Mucosa of rectum (tissue), 2 donors: Measurements from ENCODE around the gene NINL.

ENCODE experiments used
- H3K27ac ChIP-seq, 2 donors: one replicate each; pipeline ENCODE4 v1.7.0; 2013; ENCODE audit warnings: inconsistent platforms in 2 of 2, low read depth in 2 of 2, low read length in 2 of 2
- H3K27me3 ChIP-seq, 2 donors: one replicate each; pipeline ENCODE4 v1.7.0; 2013; ENCODE audit warnings: low read length in 2 of 2; ENCODE audit not compliant: control insufficient read depth in 2 of 2, insufficient read depth in 2 of 2
- H3K36me3 ChIP-seq, 2 donors: one replicate each; pipeline ENCODE4 v1.7.0; 2013; ENCODE audit warnings: low read length in 2 of 2; ENCODE audit not compliant: control insufficient read depth in 2 of 2, insufficient read depth in 2 of 2
- H3K4me1 ChIP-seq, 2 donors: one replicate each; pipeline ENCODE4 v1.7.0; 2013; ENCODE audit warnings: low read length in 2 of 2, mild to moderate bottlenecking in 1 of 2; ENCODE audit not compliant: control insufficient read depth in 2 of 2, insufficient read depth in 2 of 2
- H3K4me3 ChIP-seq, 2 donors: one replicate each; pipeline ENCODE4 v1.7.0; 2013; ENCODE audit warnings: low read length in 2 of 2
- H3K9ac ChIP-seq, 2 donors: one replicate each; pipeline ENCODE4 v1.7.0; 2013; ENCODE audit warnings: low read length in 2 of 2, low read depth in 1 of 2, mild to moderate bottlenecking in 1 of 2
- H3K9me3 ChIP-seq, 2 donors: one replicate each; pipeline ENCODE4 v1.7.0; 2013; ENCODE audit warnings: low read length in 2 of 2; ENCODE audit not compliant: control insufficient read depth in 2 of 2
- donor health status: healthy.
- donor health status: Normal muscosa, but diverticular disease.

NINL gene

DNA sequence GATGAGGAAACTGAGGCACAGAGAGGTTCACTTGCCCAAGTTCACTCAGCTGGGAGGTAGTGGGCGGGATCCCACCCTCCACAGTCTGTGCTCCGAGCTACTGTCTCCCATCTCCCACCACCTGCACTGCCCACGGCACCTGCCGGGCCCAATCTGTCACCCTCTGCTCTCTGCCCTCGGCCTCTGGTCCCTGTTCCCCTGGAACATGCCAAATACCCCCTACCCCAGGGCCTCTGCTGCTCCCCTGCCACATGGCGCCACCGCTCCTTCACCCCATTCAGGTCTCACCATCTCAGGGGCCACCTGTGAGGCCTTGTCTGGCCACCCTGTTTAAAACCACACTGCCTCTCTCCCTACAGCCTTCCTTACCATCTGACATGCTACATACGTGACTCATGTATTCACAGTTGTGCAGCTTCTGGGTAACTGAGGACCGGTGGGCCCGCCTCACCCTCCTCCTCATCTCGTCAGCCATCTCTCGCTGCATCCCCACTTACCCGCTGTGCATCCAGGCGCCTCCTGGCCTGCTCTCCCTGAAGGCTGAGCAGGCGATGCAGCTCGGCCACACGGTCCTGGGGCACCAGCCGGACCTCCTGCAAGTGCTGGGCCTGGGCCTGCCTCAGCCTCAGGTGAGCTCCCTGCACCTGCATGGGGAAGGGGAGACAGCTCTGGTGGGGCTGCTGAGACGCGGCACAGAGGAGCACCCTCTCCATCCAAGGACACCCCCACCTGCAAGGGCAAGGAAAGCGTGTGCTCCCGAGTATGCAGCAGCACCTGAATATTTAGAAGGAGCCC lies 127.2 kb downstream of the NINL start:
- Histone ChIP-seq H3K4me3 (no peak overlapping the region), H3K9ac (no peak overlapping the region), H3K27ac (no peak overlapping the region), H3K36me3 (peaks cover 2 to 5% of the 10 kb centered on the region in 2 donors), H3K9me3 (no peaks in the 10 kb centered on the region), H3K27me3 (no peaks in the 10 kb centered on the region), H3K4me1 (no peaks in the 10 kb centered on the region)

DNA sequence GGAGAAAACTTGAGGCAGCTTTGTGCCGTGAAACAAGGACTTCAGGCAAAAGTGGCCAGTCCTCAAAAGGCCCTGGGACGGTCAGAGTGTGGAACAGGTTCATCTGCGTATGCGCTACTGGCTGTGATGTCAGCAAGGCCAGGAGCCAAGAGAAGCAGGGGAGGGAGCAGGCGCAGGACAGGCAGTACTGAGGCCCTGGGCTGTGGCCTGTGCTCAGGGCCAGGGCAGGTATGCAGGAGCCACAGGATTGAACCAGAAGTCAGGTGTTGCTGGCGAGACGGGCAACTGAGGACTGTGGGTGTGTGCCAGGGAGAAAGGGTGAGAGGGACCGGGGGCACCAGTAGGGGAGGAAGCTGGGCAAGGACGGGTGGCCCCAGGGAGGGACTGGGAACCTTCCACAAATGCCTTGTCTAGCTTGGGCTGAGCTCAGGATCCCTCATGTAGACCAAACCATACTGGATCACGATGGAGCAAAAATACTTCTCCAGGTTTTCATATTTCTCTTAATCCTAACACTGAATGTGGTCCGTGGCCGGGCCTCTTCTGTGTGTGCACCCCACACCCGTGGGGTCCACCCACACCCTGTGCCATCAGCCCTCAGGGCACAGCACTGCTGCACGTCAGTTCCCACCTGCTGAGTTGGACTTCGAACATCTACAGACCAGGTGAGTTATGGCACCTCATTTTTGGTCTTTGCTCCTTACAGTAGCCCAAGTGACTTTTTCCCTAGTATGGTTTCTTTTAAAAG lies 131.0 kb downstream of the NINL start:
- no peaks in the 10 kb centered on the region for H3K27me3 ChIP-seq
- H3K4me1 ChIP-seq = no peaks in the 10 kb centered on the region
- H3K27ac ChIP-seq = no peak overlapping the region
- H3K36me3 ChIP-seq = peaks cover 2 to 5% of the 10 kb centered on the region in 2 donors
- no peaks in the 10 kb centered on the region for H3K9me3 ChIP-seq
- H3K4me3 ChIP-seq = no peak overlapping the region
- no peak overlapping the region for H3K9ac ChIP-seq

DNA sequence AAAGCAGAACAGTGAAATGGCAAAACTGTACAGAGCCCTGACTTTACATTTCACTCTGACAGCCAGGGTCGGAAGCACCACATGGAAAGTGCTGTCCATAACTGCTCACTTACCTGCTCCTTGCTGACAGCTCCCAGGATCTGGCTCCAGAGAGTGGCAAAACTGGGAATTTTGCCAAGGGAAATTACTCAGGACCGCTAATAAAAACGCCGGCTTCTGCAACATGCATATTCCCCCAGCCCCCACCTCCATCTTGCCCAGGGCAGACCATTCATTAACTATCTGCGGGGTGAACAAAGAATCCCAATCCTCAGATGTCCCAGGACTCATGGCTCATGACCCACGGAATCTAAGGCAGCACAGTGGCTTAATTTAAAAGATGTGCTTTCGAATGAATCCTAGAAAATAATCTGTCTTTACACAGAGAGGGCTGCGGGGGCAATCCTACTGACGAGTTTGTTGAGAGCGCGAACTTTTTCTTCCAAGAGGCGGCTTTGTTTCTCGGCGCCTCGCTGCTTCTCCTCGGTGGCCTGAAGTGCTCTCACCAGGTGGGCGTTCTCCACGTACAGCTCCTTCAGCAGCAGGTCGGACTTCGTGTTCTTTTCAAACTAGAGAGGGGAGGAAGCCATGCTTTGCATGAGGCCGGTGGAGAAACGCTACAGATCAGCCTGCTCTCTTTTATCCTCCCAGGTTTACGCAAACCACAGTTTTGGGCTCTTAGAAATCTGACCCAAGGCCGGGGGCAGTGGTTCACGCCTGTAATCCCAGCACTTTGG lies 132.1 kb downstream of the NINL start:
- no peak overlapping the region for H3K4me3 ChIP-seq
- peaks cover 2 to 5% of the 10 kb centered on the region in 2 donors for H3K36me3 ChIP-seq
- H3K27ac ChIP-seq = no peak overlapping the region

DNA sequence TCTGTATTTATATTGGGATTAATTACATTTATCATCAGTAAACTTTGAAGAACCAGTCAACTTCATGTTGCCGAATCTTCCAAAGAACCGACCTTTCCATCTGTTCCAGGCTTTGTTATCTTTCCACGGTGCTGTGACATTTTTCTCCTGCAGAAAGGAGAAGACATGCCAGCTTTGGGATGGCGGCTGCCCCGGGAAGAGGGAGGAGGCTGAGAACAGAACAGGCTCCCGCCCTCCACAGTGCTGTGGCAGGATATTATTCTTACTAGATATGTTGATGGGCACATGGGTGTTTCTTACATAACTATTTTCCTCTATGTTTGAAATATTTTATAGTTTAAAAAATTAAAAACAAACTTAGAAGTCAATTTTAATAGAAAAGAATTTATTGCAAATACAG lies 133.0 kb downstream of the NINL start:
- Histone ChIP-seq H3K36me3 (peaks cover 2 to 5% of the 10 kb centered on the region in 2 donors), H3K4me1 (no peaks in the 10 kb centered on the region), H3K9me3 (no peaks in the 10 kb centered on the region)

More for the DNA sequence above, 132.1 kb downstream of the NINL start:
- Histone ChIP-seq H3K9me3 (no peaks in the 10 kb centered on the region), H3K9ac (no peak overlapping the region), H3K4me1 (no peaks in the 10 kb centered on the region), H3K27me3 (no peaks in the 10 kb centered on the region)

DNA sequence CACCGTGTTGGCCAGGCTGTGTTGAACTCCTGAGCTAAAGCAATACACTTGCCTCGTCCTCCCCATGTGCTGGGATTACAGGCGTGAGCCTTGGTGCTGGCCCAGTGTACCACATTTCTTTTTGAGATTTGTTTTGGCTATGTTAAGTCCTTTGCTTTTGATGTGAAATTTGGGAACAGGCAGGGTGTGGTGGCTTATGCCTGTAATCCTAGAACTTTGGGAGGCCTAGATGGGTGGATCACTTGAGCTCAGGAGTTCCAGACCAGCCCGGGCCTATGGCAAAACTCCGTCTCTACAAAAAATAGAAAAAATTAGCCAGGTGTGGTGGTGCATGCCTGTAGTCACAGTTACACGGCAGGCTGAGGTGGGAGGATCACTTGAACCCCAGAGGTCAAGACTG lies 137.7 kb downstream of the NINL start:
- Histone ChIP-seq H3K9ac (no peak overlapping the region), H3K4me3 (no peak overlapping the region), H3K27me3 (no peaks in the 10 kb centered on the region), H3K4me1 (no peaks in the 10 kb centered on the region), H3K36me3 (no peaks in the 10 kb centered on the region), H3K9me3 (no peaks in the 10 kb centered on the region), H3K27ac (no peak overlapping the region)

More for the DNA sequence above, 133.0 kb downstream of the NINL start:
- Histone ChIP-seq H3K27ac (no peak overlapping the region), H3K9ac (no peak overlapping the region), H3K4me3 (no peak overlapping the region), H3K27me3 (no peaks in the 10 kb centered on the region)

DNA sequence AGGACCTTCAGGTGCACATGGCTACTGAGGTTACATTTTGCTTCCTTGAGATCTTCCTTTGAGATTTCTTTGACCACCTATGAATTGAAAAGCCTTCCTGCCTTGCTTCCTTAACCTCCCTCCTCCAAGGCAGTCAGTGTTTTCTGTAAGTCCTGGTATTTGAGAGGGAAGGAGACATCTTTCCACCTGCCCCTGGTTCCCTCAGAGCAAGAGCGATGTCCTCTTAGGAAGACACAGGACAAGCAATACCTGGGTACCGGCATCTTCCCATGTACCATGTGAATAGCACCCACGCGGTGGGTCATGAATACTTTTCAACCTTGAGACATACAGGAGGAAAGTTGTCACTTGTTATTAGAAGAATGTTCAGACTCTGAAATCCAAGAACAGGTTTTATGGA lies 140.8 kb downstream of the NINL start:
- Histone ChIP-seq H3K4me3 (no peak overlapping the region), H3K27ac (no peak overlapping the region), H3K4me1 (no peaks in the 10 kb centered on the region)

DNA sequence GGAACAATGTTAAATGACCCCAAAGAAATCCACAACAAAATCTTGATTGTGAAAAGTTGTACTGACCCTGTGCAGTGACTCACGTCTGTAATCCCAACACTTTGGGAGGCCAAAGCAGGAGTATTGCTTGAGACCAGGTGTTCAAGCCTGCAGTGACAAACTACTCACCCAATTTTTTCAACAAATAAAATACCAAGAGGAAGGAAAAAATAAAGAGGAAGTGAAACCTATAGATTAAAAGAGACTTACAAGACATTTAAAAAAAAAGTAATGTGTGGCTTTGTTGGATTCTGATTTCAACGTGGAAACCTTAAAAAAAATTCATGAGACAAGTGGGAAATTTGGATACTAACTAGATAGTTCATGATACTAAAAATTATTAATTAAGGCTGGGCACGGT lies 146.0 kb downstream of the NINL start:
- Histone ChIP-seq H3K9ac (no peak overlapping the region), H3K4me1 (no peaks in the 10 kb centered on the region), H3K4me3 (no peak overlapping the region), H3K9me3 (no peaks in the 10 kb centered on the region), H3K27me3 (no peaks in the 10 kb centered on the region), H3K27ac (no peak overlapping the region), H3K36me3 (peaks cover 0 to 4% of the 10 kb centered on the region in 2 donors)

More for the DNA sequence above, 140.8 kb downstream of the NINL start:
- Histone ChIP-seq H3K9ac (no peak overlapping the region), H3K9me3 (no peaks in the 10 kb centered on the region), H3K36me3 (no peaks in the 10 kb centered on the region), H3K27me3 (no peaks in the 10 kb centered on the region)

DNA sequence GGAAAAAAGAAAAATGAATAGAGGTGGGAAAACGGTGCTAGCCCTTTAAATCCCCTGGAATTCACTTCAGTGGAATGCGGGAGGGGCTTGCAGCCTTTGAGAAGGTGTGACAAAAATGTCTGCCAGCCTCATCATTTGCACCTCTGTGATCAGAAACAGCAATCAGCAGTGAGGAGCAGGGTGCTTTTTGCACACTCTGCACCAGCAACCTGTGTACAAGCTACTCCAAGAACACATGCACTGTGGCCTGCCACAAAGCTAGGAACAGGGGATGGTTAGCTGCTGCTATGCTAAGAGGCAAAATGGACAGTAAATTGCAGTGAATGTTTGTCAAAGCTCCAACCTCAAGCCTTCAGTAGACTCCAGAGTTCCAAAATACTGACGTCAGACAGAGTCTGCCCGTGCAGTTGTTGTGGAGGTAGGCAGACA lies 148.2 kb downstream of the NINL start:
- no peaks in the 10 kb centered on the region for H3K4me1 ChIP-seq
- no peaks in the 10 kb centered on the region for H3K9me3 ChIP-seq
- H3K36me3 ChIP-seq = peaks cover 0 to 5% of the 10 kb centered on the region in 2 donors
- no peak overlapping the region for H3K9ac ChIP-seq
- no peak overlapping the region for H3K4me3 ChIP-seq
- no peak overlapping the region for H3K27ac ChIP-seq
- no peaks in the 10 kb centered on the region for H3K27me3 ChIP-seq

DNA sequence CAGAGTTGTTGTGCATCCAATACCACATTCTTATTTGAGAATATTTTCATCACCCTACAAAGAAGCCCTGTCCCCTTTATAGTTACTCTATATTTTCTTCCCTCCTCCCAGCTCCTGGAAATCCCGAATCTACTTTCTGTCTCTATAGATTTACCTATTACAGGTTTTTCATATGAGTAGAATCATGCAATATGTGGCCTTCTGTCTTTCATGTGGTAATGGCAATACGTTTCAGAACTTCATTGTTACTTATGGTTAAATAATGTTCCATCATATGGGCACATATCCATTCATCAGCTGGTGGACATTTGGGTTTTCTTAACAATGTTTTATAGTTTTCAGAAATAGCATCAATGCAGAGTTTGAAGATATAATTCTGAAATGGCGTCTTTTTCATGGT lies 160.8 kb downstream of the NINL start:
- H3K27ac ChIP-seq = no peak overlapping the region
- no peaks in the 10 kb centered on the region for H3K9me3 ChIP-seq

DNA sequence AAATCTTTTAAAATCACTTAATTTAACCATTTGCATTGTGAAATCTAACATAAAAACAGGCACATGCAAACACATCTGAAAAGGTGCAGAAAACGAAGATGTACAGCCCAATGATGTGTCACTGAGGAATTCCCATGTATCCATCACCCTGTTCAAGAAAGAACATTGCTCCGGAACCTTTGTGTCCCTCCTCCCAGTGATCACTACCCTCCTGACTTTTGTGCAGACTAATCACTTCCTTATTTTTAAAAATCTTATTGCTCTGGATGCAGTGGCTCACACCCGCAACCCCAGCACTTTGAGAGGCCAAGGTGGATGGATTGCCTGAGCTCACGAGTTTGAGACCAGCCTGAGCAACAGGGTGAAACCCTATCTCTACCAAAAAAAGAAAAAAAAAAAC lies 163.3 kb downstream of the NINL start:
- H3K27ac ChIP-seq = no peak overlapping the region
- no peaks in the 10 kb centered on the region for H3K9me3 ChIP-seq
- H3K27me3 ChIP-seq = no peaks in the 10 kb centered on the region
- H3K9ac ChIP-seq = no peak overlapping the region
- no peaks in the 10 kb centered on the region for H3K4me1 ChIP-seq
- H3K4me3 ChIP-seq = no peak overlapping the region
- peaks cover 0 to 3% of the 10 kb centered on the region in 2 donors for H3K36me3 ChIP-seq

More for the DNA sequence above, 160.8 kb downstream of the NINL start:
- Histone ChIP-seq H3K4me1 (no peaks in the 10 kb centered on the region), H3K36me3 (no peaks in the 10 kb centered on the region), H3K27me3 (no peaks in the 10 kb centered on the region), H3K4me3 (no peak overlapping the region), H3K9ac (no peak overlapping the region)
